Activated CD4-positive, alpha-beta T cell treated with anti-CD3 and anti-CD28 coated beads, Interleukin-2, amount 50 U/mL, for 24 hours (primary cell): ENCODE measurements around the gene MEGF11.

ENCODE experiments used
- DNase-seq, 2 donors: peaks; one replicate each; pipeline ENCODE4 v3.0.0-alpha.2; 2020; ENCODE audit warnings: low read depth in 1 of 2, low spot score in 1 of 2

MEGF11 gene

DNA sequence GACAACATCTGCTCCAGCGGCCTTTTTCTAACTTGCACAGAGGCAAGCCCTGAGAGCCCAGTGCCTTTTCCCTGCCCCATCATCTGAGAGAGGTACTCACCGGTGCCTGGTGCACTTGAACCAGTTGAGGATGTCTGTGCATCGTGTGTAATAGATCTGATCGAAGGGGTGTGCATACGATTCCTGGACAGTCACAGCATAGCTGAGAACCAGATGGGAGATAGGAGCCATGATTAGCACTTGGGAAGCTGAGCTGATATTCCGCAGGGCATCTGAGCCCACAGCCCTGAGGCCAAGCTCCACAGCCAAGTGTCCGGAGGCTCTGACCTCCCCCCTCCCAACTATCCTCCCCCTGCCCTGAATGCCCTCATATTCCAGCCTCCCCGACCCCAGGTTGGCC lies 129.8 kb downstream of the MEGF11 start:
- DNase-seq: no peak

DNA sequence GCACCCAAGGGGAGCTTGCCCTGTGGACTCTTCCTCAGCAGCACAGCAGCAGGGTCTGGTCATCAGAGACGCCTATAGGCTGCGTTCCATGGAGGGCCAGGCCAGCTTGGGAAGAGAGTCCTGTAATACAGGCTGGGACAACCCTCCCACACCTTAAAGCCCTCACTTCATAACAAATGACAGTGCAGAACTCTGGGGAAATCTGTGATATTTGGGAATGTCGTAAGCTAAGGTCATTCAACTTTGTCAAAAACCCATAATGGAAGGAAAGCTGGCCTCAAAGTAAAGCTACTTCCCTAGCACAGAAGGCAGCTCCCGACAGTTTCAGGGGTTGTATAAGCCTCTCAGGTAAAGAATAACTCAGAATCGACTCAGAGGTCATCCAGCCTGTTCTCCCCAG lies 133.1 kb downstream of the MEGF11 start:
- DNase-seq: no peak

DNA sequence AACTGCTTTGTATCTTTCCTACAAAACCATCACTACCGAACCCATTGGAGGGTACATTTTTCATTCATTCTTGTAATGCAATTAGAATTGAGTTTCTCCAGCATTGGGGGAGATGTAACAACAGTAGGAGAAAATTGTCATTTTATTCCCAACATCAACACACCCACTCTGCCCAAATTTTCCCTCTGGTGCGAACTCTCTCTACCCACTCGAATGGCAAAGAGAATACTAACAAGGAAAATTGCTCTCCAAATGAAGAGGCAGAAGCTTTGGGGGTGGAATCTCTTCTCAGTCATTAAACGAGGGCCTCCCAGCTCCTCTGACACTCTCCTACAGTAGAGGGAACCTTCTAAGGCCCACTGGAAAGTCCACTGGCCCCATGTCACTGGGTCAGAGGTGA lies 135.7 kb downstream of the MEGF11 start:
- DNase-seq: no peak

DNA sequence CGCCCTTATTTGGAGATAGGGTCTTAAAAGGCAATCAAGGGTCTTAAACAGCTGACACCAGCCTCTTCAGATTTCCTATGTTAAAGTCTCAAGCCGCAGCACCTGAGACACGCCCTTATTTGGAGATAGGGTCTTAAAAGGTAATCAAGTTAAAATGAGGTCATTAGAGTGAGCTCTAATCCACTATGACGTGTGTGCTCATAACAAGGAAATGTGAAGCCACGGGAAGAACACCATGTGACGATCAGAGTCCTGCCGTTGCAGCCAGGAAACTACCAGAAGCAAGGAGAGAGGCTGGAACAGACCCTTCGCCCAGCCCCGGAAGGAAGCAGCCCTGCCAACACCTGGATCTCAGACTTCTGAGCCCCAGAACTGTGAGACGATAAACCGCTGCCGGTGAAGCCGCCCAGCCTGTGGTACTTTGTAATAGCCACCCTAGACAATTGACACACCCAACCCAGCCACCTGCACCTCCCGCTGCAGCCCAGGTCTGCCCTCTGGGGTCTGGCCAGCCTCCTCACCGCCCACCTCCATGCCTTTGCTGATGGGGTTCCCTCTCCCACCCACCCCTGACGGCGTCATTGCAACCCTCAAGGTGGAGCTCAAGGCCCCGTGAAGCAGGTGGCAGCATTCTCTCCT lies 137.9 kb downstream of the MEGF11 start:
- DNase-seq: no peak

DNA sequence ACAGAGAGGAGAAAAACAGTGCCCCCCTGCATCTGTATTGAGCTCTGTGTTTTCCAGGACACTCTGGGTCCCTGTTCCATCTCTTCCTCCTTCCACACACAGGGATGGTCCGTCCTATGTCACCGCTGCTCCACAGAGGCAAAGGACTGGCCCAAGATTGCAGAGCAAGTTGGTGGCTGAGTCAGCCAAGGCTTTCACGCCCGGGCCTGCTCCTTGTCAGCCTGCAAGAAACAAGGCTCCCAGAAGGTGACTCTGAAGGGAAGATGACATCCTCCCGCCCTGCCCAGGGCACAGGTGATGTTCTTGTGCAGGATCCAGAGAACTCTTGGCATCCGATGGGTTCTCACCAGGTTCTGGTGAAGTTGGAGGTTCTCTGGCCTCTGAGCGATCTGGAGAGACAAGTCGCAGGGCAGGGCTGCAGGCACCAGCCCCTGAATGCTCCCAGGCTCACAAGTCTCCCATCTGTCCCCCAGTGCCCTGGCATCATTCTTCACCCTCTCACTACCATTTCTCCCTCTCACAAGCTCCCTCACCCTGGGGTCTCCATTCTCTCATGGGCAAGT lies 138.6 kb downstream of the MEGF11 start:
- DNase-seq: no peak

DNA sequence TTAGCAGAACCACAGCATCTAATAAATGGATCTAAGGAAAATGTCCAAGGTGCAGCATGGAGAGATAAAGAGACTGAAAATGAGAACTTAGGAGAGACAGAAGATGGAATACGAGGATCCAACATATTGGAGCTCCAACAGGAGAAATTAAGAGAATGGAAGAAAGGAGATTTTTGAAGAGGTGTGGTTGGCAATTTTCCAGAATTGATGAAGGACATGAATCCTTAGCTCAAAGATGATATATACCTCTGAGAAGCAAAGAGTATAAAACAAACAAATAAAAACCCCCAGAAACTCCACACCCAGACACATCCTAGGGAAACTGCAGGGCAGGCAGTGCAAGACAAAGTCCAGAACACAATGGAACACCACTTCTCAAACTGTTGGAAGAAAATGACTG lies 141.2 kb downstream of the MEGF11 start:
- DNase-seq: no peak

DNA sequence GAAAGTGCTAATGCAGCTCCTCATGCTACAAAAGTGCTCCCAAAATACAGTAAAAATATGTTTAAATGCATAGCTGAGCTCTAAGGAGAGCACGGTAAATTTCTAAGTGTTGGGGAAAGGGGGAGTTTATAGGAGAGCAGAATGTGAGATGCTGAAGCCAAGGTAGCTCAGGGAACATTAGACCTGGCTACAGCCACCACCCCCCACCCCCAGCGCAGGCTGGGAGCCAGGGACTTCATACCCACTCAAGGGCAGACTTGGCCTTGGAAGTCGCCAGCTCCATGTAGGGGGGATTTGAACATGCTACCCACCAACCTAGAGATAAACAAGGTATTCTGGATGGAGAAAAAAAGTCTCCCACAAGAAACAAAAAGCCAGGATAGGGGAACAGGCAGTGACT lies 142.2 kb downstream of the MEGF11 start:
- DNase-seq: no peak

DNA sequence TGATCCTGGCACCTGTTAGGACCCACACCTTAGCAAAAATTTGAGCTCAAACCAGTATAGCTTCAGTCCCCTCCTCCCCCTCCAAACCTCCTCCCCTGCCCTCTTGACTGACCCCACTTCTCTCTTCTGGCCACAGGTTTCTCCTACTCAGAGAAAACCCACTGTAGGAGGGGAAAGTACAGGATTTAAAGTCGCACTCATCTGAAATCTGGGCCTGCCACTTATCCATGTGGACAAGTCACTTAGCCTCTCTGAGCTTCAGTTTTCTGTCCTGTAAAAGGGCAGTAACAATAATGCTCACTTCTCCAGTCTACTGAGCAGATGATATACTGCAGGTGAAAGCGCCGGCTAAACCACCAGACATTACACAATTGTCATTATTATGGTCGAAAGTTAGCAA lies 142.7 kb downstream of the MEGF11 start:
- no peak for DNase-seq

DNA sequence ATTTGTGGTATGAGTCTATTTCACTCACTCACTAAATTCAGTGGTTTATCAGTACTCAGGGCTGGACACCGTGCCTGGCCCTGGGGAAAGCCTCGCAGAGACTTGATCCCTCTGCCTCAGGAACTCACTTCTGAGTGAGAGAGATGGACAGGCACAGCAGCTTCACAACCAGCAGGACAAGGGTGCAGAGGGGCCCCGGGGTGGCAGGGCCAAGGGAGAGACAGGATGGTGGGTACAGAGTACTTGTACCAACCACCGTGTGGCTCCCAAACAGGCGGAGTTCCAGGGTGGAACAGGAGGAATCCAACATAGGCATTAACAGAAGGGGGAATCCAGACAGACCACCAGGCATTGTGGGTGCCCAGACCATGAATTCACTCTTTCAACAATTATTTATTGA lies 143.7 kb downstream of the MEGF11 start:
- no peak for DNase-seq

DNA sequence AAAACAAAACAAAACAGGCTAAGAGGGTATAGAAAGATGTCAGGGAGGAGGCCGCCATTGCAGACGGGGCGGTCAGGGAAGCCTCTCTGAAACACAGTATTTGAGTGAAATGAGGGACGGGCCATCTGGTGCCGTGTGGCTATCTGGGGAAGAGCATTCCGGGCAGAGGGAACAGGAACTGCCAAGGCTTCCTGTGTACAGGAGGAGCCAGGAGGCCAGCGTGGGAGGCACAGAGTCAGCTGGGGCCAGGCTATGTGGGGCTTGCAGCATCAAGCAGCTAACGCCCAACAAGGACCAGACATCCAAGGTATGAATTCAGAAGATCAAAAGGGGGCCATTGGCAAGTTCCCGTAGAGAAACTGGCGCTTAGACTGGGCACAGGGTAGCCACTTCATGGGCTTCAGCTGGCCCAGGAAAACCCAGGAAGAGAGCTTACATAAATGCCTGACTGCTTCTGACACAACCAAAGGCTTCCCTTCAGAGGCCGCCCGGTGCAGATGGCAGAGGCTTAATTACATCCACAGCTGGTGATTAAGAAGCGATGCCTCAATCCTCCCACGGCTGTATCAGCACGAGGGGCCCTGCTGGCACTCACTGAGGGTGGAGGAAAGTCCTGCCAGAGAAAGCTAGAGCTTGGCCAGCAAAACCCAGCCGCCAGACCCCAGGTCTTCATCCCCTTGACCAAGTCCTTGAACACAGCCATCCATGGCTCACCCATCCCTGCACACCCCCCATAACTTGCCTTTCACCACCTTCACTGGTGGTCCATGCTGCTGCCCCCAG lies 144.9 kb downstream of the MEGF11 start:
- DNase-seq: no peak

DNA sequence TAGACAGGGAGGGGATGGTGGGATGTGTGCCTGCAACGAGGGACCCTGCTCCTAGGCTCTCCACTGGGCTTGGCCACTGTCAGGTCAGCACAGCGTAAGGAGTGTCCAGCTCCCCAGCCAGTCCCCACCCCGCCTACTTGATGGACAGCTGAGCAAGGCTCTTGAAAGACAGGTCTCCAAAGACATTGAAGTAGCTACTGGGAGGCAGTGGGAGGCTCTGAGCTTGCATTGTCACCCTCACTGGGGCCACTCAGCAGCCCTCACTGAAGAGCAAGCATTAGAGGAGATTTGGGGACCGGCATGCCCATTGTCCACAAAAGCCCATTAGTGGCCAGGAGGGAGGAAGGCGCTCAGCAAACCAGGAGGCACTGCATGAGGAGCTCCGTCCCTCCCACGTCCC lies 146.5 kb downstream of the MEGF11 start:
- DNase-seq: no peak

DNA sequence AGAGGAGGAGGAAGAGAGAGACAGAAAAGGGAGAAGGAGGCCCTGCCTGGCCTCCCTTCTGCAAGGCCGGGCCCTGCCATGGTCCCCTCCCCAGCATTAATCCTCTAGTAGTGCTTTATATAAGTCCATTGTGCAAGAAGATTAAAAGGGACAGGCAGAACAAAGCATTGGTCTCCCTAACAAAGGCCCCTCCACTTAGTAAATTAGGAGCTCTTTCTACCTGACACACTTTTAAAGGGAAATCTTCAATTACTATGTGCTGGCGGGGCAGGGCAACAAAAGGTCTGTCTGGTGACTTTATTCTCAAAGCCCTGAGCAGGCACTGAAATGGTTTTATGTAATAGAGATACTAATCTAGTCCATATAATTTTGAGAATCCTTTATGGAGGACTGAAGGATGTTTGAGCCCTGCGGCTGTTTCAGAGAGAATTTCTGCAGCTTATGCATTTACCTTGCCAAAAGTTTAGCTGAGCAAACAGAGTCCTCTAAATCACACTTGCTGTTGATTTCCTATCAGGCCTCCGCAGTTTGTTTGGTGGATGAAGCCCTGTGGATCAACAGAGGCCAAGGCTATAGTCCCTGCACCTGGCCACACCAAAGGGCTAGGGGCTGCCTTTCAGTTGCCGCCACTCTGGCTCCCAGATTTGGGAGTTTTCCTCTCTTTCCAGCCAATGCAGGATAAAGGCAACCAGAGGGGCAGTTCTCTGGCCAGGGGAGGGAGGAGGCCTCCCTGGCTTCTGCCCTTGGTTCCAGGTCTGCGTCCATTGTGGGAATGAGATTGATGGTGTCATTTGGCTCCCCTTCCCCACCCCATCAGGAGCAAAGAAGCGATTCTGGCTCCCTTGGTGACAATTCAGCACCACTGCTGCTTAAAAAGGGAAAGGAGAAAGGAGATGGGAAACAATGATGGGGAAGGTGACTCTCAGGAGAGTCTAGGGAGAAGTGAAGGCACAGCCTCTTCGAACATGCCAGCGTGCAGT lies 148.0 kb downstream of the MEGF11 start:
- no peak for DNase-seq

DNA sequence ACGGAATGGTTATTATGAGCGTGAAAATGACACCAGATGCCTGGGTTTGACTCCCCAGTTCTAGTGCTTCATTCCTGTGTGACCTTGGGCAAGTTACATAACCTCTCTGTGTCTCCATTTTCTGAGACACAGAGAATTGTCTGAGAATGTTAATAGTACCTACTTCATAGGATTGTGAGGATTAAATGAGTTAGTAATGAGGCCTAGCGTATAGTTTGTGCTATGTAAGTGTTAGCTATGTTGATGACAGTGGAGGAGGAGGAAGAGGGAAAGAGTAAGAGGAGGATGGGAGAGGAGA lies 150.3 kb downstream of the MEGF11 start:
- DNase-seq: no peak

DNA sequence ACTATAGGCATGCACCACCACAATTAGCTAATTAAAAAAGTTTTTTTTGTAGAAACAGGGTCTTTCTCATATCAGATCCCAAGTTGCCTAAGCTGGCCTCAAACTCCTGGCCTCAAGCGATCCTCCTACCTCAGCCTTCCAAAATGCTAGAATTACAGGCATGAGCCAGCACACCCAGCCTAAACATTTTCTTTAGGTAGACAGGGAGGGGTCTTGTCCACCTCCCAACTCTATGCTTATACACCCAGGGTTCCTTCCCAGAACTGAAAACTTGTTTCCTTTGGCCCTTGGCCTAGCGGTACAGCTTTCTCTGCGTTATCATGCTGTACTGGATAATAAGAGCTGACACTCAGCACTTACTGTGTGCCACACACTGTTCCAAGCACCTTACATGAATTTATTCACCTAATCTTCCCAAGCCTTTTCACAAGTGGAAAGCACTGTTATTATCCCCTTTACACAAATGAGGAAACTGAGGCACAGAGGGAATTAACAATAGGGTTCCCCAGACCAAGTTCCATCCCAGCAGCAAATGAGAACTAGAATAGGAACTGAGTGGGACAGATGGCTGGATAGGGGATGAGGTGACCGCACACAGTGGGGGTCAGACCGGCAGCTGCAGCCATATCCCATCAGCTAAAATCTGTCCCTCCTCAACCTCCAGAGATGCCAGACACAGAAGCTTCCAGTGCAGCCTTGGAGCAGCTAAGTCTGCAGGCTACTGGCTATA lies 150.8 kb downstream of the MEGF11 start:
- DNase-seq: no peak

DNA sequence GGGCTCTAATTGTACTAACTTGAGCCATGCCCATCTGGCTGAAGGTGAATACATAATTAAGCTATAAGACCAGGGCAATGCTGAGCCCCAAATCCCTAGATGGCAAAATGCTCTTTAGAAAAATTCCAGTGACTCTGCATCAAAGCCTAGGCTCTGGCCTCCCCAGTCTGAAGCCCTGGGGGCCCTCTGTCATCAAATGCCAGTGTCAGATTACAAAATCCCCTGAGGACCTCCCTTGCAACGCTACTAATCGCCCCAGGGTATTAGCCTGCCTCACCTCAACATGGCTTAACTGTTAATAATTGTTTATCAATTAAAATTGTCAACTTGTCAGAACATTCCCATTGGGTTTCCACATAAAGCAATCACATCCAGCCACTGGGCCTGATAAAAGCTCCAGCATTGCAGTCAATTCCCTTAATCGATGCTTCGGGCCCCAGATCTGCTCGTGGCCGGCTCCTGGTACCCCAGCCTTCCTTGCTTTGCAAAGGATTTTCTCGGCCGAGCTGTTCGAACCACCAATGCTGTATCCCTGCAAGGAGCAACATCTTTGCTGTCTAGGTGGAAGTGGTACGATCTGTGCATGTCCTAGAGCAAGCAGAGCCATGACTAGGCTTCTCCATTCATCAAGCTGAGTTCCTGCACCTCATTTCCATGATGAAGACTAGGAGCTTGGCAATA lies 151.7 kb downstream of the MEGF11 start:
- DNase-seq: no peak

DNA sequence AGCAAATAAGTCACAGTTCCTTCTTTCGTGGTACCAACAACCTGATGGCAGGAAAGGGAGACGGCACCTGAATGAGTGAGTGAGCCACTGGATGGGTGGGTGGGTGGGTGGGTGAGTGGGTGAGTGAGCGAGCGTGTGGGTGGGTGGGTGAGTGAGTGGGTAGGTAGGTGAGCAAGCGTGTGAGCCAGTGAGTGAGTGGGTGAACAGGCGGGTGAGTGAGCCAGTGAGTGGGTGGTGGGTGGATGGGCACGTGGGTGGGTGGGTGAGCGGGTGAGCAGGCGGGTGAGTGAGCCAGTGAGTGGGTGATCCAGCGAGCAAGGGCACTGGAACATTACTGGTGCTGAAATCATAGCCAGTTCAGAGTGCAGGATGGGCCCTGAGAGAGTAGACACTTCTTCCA lies 152.8 kb downstream of the MEGF11 start:
- DNase-seq: no peak

DNA sequence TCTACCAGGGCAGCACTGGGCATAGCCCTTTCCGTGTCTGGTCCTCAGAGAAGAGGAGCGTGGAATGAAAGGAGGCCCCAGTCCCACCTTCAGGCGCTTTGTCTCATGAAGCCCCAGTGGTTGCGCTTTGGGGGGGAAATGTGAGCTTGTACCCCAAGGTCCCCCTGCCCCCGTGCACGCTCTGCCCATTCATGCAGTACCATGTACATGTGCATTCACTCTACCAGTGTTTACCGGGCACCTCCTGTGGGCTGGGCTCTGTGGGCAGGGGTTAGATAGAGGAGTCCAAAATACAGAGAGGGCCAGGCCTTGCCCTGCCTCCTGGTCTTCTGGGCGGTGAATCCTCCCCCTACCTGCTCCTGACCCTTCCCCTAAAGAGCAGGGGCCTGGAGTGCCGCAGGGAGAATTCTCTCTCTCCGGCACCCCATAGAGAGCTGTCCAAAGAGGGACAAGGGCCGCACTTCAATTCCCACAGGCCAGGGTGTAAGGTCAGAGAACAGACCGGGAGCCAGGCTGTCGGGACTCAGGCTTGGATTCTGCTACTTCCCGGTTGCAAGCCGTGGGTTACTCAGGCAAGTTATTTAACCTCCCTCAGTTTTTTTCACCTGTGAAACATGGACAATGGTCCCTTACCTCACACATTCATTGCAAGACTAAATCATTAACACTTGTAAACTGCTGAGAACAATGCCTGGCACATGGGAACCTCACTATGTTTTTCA lies 153.4 kb downstream of the MEGF11 start:
- no peak for DNase-seq

DNA sequence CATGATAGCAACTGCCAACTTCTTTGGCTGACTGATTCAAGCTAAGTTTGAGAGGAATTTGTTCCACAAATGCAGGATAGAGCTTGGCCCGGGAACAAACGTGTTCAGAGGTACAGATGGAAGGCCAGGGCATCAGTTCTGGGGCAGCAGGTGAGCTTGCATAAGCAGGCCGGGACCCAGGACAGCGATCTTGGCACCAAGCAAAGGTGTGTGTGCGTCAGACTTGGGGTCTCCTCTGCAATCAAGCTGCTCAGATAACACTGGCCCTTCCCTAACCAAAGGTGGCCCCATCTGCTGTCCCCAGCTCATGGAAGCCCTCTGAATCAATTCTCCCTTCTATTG lies 155.6 kb downstream of the MEGF11 start:
- no peak for DNase-seq

DNA sequence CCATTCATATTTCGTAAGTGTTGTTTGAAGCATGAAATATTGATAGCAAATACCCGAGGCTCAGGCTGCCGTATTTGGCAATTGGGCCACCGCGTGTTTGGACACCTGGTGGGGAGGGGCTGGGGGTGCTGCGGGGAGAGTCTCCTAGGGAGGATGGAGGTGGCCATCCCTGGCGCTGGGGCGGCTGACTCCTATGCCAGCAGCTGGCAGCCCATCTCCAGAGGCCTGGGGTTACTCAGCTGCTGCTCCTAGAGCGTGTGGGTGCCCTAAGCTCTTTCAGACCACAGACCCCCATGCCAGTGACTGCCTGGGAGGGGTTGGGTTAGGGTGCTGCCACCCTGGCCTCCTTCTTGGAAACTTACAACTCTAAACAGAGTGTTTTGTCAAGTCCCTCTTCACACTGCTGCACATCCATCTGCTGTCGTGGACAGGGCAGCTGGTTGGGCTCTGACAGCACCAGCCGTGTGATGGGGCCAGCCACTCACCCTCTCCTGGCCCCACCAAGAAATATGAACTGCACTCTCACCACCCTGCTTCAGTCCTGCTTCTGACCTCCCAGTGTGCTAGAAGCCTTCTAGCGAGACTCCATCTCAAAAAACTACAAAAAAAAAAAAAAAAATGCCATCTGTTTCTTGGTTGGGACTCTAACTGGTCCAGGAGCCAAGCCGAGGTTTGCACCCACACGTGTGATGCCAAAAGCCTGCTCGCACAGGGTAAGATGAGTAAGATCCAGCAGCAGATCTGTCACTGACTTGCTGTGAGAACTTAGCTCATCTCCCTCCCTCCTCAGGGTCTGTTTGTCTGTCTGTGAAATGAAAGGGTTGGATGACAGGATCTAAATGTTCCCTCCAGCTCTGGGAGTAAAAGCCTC lies 156.2 kb downstream of the MEGF11 start:
- DNase-seq: no peak
